IgD-negative memory B cell (primary cell): ENCODE measurements around the gene HTT-AS. TPM values are rescaled to one million over a fixed set of nuclear protein-coding genes. Genes with fewer than 3 reads are reported as not detected.
"Not testable (repeated sequence)": the region's sequence is repeated elsewhere in the genome, so short reads cannot be mapped to it uniquely, and the experiment has no call there.

Experiments used
- H3K27ac Mint-ChIP-seq, 3 donors: one replicate each; pipeline ENCODE4 v1.8.0; 2020 to 2022; ENCODE audit warnings: mild to moderate bottlenecking in 3 of 3, mixed read lengths in 3 of 3, moderate library complexity in 1 of 3
- H3K27me3 Mint-ChIP-seq: one replicate; pipeline ENCODE4 v1.8.0; 2021; ENCODE audit warnings: mixed read lengths
- H3K36me3 Mint-ChIP-seq: one replicate; pipeline ENCODE4 v1.8.0; 2020; ENCODE audit warnings: mild to moderate bottlenecking, mixed read lengths
- H3K4me1 Mint-ChIP-seq, 3 donors: one replicate each; pipeline ENCODE4 v1.8.0; 2020 to 2022; ENCODE audit warnings: mixed read lengths in 3 of 3, mild to moderate bottlenecking in 1 of 3
- H3K4me3 Mint-ChIP-seq, 4 donors: one replicate each; pipeline ENCODE4 v1.8.0; 2020 to 2022; ENCODE audit warnings: mild to moderate bottlenecking in 4 of 4, mixed read lengths in 4 of 4, moderate library complexity in 3 of 4
- H3K9me3 Mint-ChIP-seq, 3 donors: one replicate each; pipeline ENCODE4 v1.8.0; 2020 to 2021; ENCODE audit warnings: mixed read lengths in 3 of 3, mild to moderate bottlenecking in 1 of 3
- polyA plus RNA-seq: library from polyadenylated mRNA; unstranded; fragments of 300-500 nt; fragmentation: Illumina TruSeq; gene quantifications from one replicate; pipeline ENCODE4 v1.2.3, GENCODE V29; 2021

The HTT-AS gene
- polyA plus RNA-seq, 1 donor from 2014 or later, result not detected

GRCh38 chr4:3074846-3075651 is 711 bp upstream of the HTT-AS start:
- H3K4me1 Mint-ChIP-seq, result peaks cover 24 to 29% (median 29%) of the 10 kb centered on the region in 3 donors
- H3K27ac Mint-ChIP-seq, result peak overlapping the region in 2 of 3 donors; percentile 67 to 72
- no peaks in the 10 kb centered on the region for H3K9me3 Mint-ChIP-seq
- no peaks in the 10 kb centered on the region for H3K36me3 Mint-ChIP-seq
- H3K27me3 Mint-ChIP-seq, result no peaks in the 10 kb centered on the region
- H3K4me3 Mint-ChIP-seq, result peak overlapping the region; percentile 87 to 97 (median 92)

DNA sequence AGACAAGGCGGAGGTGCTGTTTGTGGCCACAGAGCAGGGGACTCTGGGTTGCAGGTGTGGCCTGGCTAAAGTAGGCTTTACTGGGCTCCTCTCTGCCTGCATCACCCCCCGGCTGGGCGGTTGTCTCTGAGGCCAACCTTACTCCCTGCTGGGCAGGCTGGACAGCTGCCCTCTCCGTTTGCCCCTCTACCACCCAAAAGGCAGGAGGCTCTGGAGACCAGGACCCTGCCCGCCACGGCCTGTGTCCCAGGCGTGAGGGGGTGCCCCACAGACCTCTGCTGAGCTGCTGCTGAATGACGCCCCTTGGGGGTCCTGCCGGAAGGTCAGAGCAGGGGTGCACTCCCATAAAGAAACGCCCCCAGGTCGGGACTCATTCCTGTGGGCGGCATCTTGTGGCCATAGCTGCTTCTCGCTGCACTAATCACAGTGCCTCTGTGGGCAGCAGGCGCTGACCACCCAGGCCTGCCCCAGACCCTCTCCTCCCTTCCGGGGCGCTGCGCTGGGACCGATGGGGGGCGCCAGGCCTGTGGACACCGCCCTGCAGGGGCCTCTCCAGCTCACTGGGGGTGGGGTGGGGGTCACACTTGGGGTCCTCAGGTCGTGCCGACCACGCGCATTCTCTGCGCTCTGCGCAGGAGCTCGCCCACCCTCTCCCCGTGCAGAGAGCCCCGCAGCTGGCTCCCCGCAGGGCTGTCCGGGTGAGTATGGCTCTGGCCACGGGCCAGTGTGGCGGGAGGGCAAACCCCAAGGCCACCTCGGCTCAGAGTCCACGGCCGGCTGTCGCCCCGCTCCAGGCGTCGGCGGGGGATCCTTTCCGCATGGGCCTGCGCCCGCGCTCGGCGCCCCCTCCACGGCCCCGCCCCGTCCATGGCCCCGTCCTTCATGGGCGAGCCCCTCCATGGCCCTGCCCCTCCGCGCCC is 920 bp downstream of the HTT-AS start:
- H3K9me3 Mint-ChIP-seq, result no peaks in the 10 kb centered on the region

GRCh38 chr4:3071811-3072210 is 2.5 kb downstream of the HTT-AS start:
- Mint-ChIP-seq H3K36me3 (no peaks in the 10 kb centered on the region), H3K4me1 (peaks cover 10 to 14% (median 12%) of the 10 kb centered on the region in 3 donors), H3K9me3 (no peaks in the 10 kb centered on the region), H3K27me3 (no peaks in the 10 kb centered on the region), H3K4me3 (peak overlapping the region in 1 of 4 donors; percentile 29), H3K27ac (peak overlapping the region in 1 of 3 donors; percentile 30)

More for the DNA sequence above, 920 bp downstream of the HTT-AS start:
- peak overlapping the region in 1 of 3 donors; percentile 19 for H3K27ac Mint-ChIP-seq
- no peaks in the 10 kb centered on the region for H3K27me3 Mint-ChIP-seq
- no peaks in the 10 kb centered on the region for H3K36me3 Mint-ChIP-seq
- H3K4me3 Mint-ChIP-seq, result peak overlapping the region in 3 of 4 donors; percentile 29 to 95 (median 52)
- peaks cover 16 to 24% (median 19%) of the 10 kb centered on the region in 3 donors for H3K4me1 Mint-ChIP-seq

DNA sequence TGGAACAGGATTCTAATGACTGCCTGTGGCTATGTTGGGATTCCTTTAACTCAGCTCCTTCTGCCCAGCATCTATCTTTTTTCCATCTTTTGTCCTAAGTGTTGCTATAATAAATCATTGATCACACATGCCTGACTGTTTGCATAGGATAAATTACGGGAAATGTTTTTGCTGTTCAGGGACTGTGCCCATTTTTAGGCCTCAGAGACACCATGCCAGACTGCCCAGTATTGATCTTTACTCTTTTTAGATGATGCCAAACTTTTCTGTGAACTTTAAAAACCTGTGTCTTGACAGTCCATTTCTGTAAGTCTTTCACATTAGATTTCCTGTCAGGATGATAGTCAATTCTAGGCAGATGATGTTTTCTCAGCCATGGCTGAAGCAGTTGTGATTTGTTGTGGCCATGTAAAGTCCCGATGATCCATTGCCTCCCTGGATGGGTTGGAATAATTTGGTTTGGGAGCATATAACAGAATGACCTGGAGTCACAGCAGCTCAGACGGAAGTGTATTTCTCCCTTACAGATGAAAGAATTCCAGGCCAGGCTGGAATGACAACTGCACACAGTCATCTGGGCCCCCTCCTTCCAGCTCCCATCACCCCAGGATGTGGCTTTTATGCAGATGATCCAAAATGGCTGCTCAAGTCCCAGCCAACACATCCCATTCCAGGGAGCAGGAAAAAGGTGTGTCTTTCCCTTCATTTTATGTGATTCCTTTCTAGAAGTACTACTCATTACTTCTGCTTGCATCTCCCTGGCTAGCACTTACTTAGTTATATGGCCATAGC is 3.4 kb downstream of the HTT-AS start:
- Mint-ChIP-seq H3K4me1 (peaks cover 4 to 5% (median 5%) of the 10 kb centered on the region in 3 donors), H3K27me3 (no peaks in the 10 kb centered on the region), H3K4me3 (peak overlapping the region in 1 of 4 donors; percentile 29), H3K9me3 (no peaks in the 10 kb centered on the region), H3K36me3 (peaks cover 2% of the 10 kb centered on the region), H3K27ac (peak overlapping the region in 1 of 3 donors; percentile 30)

GRCh38 chr4:3069661-3070199 is 4.6 kb downstream of the HTT-AS start:
- H3K4me3 Mint-ChIP-seq, result no peak overlapping the region
- H3K9me3 Mint-ChIP-seq, result no peaks in the 10 kb centered on the region
- H3K27me3 Mint-ChIP-seq, result no peaks in the 10 kb centered on the region
- H3K36me3 Mint-ChIP-seq, result peaks cover 3% of the 10 kb centered on the region
- H3K27ac Mint-ChIP-seq, result no peak overlapping the region
- peaks cover 0 to 2% (median 0%) of the 10 kb centered on the region in 3 donors for H3K4me1 Mint-ChIP-seq

GRCh38 chr4:3067473-3068001 is 6.8 kb downstream of the HTT-AS start:
- Mint-ChIP-seq H3K27ac (no peak overlapping the region), H3K27me3 (no peaks in the 10 kb centered on the region), H3K36me3 (peaks cover 6% of the 10 kb centered on the region), H3K4me1 (peaks cover 0 to 2% (median 2%) of the 10 kb centered on the region in 3 donors), H3K4me3 (no peak overlapping the region), H3K9me3 (no peaks in the 10 kb centered on the region)

DNA sequence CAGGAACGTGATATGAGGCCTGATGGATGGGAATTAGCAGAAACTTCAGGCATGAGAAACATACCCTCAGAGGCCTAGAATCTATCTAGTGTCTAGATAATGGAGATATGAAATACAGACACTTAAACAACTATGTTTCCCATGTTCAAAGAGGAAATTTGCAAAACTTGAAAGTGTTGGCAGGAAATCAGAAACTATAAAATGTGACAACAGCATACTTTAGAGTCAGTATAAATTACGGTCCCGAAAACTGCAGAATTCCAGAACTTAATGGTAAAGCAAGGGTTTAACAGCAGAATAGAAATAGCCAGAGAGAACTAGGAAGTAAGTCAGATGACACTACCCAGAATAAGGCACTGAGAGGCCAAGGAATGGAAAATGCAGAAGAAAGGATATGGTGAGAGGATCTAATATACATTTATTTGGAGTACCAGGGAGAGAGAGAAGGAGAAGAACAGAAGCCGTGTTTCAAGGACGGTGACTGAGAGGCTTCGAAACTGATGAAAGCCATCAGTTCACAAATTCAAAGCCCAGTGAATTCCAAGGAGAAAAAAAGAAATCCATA is 7.4 kb downstream of the HTT-AS start:
- peaks cover 0 to 3% (median 2%) of the 10 kb centered on the region in 3 donors for H3K4me1 Mint-ChIP-seq
- H3K9me3 Mint-ChIP-seq, result no peaks in the 10 kb centered on the region
- H3K27me3 Mint-ChIP-seq, result no peaks in the 10 kb centered on the region
- peak overlapping the region in 1 of 4 donors; percentile 49 for H3K4me3 Mint-ChIP-seq
- H3K27ac Mint-ChIP-seq, result no peak overlapping the region
- peaks cover 6% of the 10 kb centered on the region for H3K36me3 Mint-ChIP-seq

DNA sequence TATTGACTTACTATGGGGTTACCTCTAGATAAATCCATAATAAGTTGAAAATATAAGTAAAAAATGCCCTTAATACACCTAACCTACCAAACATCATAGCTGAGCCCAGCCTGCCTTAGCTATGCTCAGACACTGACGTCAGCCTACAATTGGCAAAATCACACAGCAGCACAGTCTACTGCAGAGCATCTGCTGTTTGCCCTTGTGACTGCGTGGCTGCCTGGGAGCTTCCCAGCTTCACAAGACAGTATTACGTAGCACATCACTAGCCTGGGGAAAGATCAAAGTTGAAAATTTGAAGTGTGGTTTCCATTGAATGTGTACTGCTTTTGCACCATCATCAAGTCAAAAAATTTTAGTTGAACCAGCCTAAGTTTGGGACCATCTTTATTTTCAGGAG is 8.8 kb downstream of the HTT-AS start:
- Mint-ChIP-seq H3K27ac (no peak overlapping the region), H3K27me3 (no peaks in the 10 kb centered on the region), H3K36me3 (peaks cover 6% of the 10 kb centered on the region), H3K4me3 (no peak overlapping the region), H3K4me1 (peaks cover 0 to 3% (median 2%) of the 10 kb centered on the region in 3 donors), H3K9me3 (no peaks in the 10 kb centered on the region)

- Mint-ChIP-seq H3K4me1 (peaks cover 12% of the 10 kb centered on the region in 3 donors), H3K9me3 (no peaks in the 10 kb centered on the region), H3K27me3 (no peaks in the 10 kb centered on the region), H3K27ac (peak overlapping the region in 2 of 3 donors; percentile 14 to 53), H3K36me3 (peaks cover 6% of the 10 kb centered on the region), H3K4me3 (no peak overlapping the region)
Measured at GRCh38 chr4:3062471-3062870, 11.9 kb downstream of the HTT-AS start.

DNA sequence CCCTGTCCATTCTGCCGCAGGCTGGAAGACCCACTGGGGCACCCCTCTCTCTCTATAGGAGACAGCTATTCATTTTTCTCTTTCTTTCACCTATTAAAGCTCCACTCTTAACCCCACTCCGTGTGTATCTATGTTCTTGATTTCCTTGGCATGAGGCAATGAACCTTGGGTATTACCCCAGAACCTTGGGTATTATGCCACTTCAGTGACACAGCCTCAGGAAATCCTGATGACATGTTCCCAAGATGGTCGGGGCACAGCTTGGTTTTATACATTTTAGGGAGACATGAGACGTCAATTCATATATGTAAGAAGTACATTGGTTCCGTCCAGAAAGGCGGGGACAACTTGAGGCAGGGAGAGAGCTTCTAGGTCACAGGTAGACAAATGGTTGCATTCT is 13.4 kb downstream of the HTT-AS start:
- Mint-ChIP-seq H3K4me1 (peaks cover 12% of the 10 kb centered on the region in 3 donors), H3K9me3 (peaks cover 0 to 3% (median 0%) of the 10 kb centered on the region in 3 donors), H3K36me3 (peaks cover 11% of the 10 kb centered on the region), H3K4me3 (no peak overlapping the region), H3K27ac (no peak overlapping the region), H3K27me3 (no peaks in the 10 kb centered on the region)

DNA sequence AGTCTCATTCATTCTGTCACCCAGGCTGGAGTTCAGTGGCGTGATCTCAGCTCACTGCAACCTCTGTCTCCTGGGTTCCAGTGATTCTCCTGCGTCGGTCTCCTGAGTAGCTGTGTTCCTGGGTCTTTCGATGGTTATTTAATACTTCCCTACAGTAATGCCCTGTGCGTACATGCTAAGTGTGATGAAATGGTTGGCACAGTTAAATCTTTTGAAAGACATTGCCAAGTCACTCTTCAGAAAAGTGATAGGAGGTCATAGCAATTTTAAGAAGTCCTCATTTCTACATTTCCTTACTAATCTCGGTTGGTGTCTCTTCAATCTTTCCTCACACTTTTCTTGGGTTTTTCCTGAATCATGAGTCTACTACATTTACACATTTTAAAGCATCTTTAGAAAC is 14.4 kb downstream of the HTT-AS start:
- peaks cover 12% of the 10 kb centered on the region for H3K36me3 Mint-ChIP-seq
- peaks cover 0 to 10% (median 0%) of the 10 kb centered on the region in 3 donors for H3K9me3 Mint-ChIP-seq
- H3K27ac Mint-ChIP-seq, result peak overlapping the region in 1 of 3 donors; percentile 31
- no peaks in the 10 kb centered on the region for H3K27me3 Mint-ChIP-seq
- H3K4me3 Mint-ChIP-seq, result peak overlapping the region in 1 of 4 donors; percentile 28
- peaks cover 12% of the 10 kb centered on the region in 3 donors for H3K4me1 Mint-ChIP-seq

- peaks cover 11% of the 10 kb centered on the region for H3K36me3 Mint-ChIP-seq
- peaks cover 2 to 13% (median 3%) of the 10 kb centered on the region in 3 donors for H3K9me3 Mint-ChIP-seq
- peak overlapping the region in 1 of 4 donors; percentile 39 for H3K4me3 Mint-ChIP-seq
- no peaks in the 10 kb centered on the region for H3K27me3 Mint-ChIP-seq
- H3K27ac Mint-ChIP-seq, result no peak overlapping the region
- H3K4me1 Mint-ChIP-seq, result peaks cover 6 to 14% (median 10%) of the 10 kb centered on the region in 3 donors
Measured at GRCh38 chr4:3054169-3054759, 20.1 kb downstream of the HTT-AS start.

GRCh38 chr4:3051141-3051897 is 23.0 kb downstream of the HTT-AS start:
- not testable (repeated sequence) for H3K27me3 Mint-ChIP-seq, H3K4me3 Mint-ChIP-seq, H3K27ac Mint-ChIP-seq, H3K36me3 Mint-ChIP-seq
- peaks cover 2 to 13% (median 3%) of the 10 kb centered on the region in 3 donors for H3K9me3 Mint-ChIP-seq
- peaks cover 12 to 16% (median 12%) of the 10 kb centered on the region in 3 donors for H3K4me1 Mint-ChIP-seq
